LHCN-M2 (cell line): ENCODE measurements around the gene NUP107. TPM values are rescaled to one million over a fixed set of nuclear protein-coding genes. Genes with fewer than 3 reads are reported as not detected.
A peak's percentile ranks its signal among the peaks of the same experiment; 100 is the strongest.
"Not testable (repeated sequence)": the region's sequence is repeated elsewhere in the genome, so short reads cannot be mapped to it uniquely, and the experiment has no call there.

Source experiments
- DNase-seq: peaks from one replicate; pipeline ENCODE4 v3.0.0-alpha.2; 2012; ENCODE audit warnings: low read depth
- polyA plus RNA-seq: library from polyadenylated mRNA; unstranded; fragments of >200 nt; gene quantifications from one replicate; pipeline ENCODE4 v1.2.1, GENCODE V29; 2012; ENCODE audit warnings: missing spikeins
- total RNA-seq: library from RNA; depleted of rRNA; stranded (reverse); fragments of >200 nt; gene quantifications from 2 replicates; pipeline ENCODE4 v1.2.3, GENCODE V29; 2014; rRNA removed

NUP107 gene
- 77.5 and 78.0 TPM in 2 replicates for total RNA-seq
- polyA plus RNA-seq: 19.0 TPM

DNA sequence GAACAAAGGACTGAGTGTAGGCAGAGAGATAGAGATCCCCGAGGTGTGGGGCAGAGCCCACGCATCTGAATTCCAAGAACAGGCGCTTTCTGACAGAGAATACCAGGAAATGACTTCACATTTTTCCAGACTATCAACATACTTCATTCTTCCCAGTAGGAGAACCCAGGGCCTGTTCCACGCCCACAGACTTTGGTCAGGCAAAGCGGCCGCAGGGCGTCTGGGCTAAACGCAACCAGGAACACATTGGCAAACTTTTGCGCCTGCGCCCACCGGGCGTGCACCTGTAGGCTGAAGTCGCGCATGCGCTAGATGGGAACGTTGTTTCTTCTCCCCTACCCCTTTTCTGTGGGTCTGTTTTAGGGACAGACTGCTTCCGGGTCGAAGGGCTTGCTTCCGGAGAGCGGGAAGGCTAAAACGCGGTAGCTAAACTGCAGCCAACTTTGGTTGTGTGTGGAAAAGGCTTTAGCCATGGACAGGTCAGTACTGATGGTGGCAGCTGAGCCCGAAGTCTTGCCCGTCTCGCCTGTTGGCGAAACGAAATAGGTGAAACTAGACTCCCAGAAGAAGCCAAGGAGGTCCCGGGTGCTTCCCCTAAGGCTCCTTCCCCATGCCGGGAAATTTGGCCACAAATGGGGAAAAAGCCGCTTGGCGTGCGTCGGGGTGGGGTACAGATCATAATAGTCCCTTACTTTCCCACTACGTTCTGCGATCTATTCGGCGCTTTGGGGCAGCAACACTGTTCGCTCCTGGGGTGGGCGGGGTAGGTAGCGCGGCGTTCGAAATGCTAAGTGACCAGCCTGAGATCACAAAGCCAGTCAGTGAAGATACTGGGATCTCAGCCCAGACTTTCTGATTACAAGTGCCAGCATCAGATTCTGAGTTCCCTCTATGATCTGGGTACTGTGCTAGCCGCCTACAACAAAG is at the start of gene NUP107:
Gene NUP107, plus strand, starts transcription at position 384 of the 927 bp plus-strand sequence. Its CDS starts 88 bp downstream, at position 472.
- peak; percentile 97 for DNase-seq

DNA sequence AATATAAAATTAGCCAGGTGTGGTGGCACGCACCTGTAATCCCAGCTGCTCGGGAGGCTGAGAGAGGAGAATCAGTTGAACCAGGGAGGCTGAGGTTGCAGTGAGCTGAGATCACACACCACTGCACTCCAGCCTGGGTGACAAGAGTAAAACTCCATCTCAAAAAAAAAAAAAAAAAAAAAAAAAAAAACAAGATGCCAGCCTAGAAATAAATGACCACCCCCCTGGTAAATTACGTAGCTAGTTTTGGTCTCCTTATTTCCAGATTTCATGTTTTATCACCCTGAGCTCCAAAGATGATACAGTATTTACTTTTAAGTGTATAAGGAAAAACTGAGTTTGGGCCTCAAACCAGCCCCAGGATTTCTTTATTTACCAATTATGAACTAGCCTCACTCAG is 49.3 kb upstream of the NUP107 start:
- DNase-seq: not testable (repeated sequence)

DNA sequence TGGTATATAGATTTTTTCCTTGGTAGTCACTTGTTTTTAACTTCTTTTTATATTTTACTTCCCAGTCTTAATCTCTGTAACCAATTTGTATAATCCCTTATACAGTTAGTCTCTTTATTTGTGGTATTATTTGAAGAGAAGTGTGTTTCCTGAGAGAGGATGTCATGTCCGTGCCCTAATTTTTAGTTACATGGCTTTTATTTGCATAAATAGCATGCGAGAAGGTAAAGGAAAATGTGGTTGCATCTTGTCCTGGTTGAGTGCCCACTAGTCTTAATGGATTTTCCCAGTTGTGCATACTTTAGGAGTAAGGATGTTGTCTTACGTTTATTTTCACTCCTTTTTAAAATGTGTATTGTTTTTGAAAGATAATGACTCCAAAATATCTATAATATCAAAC is 48.6 kb upstream of the NUP107 start:
- no peak for DNase-seq

DNA sequence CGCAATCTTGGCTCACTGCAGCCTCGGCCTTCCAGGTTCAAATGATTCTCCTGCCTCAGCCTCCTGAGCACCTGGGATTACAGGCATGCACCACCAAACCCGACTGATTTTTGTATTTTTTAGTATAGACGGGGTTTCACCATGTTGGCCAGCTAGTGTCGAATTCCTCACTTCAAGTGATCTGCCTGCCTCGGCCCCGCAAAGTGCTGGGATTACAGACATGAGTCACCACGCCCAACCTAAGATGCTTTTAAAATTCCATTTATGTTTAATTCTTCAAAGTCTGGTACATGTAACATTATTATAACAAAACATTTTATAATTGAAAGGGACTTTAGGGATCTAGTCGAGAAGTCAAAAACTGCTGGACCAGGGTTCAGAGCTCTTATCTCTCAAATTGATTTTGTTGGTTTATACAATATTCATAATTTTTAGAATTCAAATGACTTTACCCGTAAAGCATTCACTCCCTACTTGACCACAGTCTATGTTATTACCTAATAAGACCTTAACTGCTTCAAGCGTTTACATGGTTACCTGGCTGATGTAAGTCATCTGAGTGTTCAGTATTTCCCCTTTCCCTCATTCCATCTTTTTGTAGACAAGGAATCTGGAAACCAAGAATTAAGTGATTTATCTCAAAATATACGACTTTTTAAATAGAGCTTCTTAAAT is 47.9 kb upstream of the NUP107 start:
- DNase-seq: peak; percentile 30

DNA sequence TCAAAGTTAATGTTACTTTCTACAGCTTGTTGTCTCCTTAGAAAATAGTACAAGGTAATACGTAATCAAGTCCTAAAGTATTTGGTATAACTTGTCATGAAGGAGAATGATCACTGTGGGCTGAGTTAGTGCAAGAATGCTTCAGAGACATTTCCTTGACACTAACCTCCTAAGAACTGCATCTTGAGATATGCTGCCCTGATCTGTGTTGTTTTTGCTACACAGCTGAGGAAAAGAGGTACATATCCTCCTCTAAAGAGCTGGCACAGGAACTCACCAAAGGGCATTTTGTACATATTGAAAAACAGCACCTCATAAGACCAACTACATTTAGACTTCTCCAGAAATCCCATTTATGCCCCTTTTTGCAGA is 47.4 kb upstream of the NUP107 start:
- no peak for DNase-seq

DNA sequence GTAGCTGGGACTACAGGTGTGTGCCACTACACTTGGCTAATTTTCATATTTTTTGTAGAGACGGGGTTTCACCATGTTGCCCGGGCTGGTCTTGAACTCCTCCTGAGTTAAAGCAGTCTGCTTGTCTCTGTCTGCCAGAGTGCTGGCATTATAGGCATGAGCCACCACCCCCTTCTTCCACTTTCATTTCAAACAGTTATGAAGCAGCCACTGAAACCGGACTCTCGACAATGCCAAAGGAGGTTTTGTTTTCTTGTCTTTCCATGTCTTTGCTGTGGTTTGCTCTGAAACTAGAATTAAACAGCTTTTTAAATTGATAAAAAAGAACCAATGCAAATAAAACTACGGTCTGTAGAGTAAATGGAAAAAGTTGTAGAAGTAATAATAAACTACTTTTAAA is 45.6 kb upstream of the NUP107 start:
- peak; percentile 30 for DNase-seq

DNA sequence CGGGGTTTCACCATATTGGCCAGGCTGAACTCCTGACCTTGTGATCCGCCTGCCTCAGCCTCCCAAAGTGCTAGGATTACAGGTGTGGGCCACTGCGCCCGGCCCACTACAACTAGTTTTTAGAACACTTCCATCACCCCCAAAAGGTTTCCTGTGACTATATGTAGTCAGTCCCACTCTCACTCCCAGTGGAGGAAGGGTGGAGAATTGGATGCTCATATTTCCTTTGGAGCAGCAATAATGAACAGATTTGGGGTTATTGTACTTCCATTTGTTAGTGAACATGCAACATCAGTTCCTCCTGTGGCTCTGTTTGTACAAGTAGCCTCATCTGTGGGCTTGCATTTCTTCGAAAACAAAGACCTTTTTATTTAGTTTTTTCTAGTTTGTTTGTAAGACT is 40.3 kb upstream of the NUP107 start:
- DNase-seq: no peak

DNA sequence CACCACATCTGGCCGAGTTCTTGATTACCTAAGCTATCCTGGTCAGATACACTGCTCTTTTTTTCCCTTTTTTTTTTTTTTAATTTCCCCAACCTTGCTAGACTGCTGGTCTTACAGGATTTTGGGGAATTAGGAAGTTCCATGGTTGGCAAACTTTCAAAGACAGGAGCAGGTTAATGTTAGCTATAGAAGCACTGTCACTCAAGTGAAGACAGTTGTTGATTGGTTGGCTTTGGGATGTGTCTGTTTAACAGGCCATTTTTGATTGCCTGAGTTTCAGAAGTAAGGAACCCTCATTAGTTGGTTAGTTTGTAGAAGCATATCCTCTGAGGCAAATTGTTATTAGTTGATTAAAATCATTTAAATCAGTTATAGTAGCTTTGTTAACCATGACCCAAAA is 39.3 kb upstream of the NUP107 start:
- no peak for DNase-seq

DNA sequence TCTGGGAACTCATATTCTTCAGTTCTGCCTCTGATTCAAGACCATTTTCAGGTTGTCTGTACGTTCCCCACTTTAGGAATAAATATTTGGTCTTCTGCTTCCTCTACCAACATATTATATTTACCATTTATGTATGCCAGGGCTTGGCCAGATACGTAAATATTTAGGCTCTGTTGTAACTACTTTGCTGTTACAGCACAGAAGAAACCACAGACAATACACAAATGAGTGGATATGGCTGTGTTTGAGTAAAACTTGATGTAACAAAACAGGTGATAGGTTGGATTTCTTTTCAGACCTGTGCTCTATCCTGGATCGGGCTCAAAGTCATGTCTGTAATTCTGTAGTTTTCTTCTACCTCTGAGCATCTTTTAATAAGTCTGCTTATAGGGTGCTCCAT is 38.6 kb upstream of the NUP107 start:
- no peak for DNase-seq

DNA sequence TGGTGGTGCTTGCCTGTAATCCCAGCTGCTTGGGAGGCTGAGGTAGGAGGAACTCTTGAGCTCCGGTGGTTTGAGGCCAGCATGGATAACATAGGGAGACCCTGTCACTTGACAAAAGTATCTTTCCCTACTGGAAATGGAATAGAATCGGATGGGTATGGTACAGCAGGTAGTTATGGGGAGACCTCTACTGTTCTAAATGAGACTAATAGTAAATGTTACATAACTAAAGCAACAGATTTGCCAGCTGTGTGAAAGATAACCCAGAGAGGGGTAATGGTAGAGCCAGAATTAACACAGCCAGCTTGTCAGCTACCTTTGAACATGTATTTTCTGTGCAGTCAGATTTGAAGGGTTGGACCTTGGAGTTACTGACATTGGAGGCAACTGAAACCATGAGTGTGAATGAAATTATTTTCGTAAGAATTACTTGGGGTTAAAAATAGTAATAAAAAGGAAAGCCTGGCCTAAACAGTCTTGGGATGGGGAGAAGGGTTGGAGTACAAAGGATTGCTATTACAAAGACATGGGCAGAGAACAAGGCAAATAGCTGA is 21.7 kb upstream of the NUP107 start:
- peak; percentile 5 for DNase-seq

DNA sequence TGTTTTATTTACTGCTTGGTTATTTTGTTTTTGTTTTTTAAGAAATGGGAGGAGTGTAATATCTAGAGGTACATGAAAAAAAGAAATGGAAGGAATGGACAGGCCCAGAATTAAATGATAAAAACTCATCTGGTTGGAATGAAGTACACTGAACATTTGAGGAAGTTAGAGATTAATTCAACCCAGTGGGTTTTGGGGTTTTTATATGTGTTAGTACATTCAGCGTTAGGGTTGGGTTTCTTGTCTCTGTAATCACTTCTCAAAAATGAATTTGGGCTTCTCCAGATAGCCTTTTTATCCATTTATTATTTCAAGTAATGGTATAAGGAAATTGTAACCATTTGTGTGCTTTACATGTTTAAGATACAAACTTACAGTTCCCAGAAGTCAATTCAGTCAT is 19.5 kb upstream of the NUP107 start:
- DNase-seq: no peak

DNA sequence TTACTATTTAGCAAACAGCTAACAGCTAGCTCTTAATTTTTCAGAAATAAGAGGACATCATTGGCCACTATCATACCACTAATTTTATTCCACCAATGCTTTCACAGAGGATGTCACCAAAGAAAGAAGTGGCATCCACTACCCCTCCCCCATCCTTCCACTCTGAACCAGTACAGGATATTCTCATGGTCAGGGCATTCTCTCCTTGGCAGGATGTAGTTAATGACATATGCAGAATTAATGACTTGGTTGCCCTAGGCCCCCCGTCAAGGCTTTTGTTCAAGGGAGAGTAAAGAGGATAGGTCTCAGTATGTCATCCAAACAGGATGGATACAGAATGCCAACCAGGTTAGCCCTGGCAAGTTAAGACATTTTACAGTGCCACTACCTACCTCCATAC is 18.9 kb upstream of the NUP107 start:
- no peak for DNase-seq

DNA sequence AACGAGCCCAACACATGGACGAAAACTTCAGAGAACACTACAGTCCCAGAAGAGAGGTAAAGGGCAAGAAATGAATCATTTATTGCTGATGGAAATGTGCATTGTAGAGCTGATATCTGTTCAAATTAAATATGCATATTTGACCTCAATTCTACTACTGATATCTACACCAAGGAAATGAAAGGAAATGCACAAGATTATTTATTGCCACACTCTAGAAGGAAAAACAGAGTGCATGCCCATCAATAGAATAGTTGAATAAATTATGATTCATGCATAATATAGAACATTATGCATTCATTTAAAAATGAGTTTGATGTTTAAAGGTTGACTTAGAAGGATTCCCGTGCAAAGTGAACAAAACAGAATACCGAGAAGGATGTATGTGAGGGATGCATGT is 15.6 kb upstream of the NUP107 start:
- no peak for DNase-seq

DNA sequence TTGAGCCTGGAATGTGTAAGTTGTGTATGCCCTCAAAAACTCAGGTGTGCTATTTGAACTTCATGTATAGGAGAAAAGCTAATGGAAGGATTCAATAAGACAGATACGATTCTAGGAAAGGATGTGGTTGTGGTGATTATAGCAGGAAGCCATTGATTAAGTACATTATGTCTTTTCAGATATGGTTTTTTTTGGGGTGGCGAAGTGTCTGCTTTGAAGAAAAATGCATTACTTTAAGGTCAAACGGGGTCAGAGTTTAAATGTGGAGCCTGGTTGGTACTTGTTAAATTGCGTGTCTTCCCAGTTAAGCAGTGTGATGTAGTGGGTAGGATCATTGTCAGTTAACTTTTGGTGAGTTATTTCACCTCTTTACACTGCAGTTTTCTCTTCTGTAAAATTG is 13.0 kb upstream of the NUP107 start:
- DNase-seq: no peak

DNA sequence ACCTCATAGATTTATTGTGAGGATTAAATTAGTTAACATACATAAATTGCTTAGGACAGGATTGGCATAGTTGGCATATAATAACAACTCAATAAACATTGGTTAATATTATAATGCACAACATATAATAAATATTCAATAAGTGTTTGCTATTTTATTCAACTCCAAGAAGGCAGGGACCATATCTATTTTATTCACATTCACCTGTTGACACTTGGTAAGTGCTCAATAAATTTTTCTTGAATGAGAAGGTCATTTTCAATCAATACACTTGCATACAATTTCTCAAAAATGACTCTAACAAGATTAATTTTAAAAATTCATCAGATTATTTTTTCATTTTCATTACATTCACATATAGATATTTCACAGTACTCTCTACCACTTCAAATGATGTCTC is 12.4 kb upstream of the NUP107 start:
- no peak for DNase-seq

DNA sequence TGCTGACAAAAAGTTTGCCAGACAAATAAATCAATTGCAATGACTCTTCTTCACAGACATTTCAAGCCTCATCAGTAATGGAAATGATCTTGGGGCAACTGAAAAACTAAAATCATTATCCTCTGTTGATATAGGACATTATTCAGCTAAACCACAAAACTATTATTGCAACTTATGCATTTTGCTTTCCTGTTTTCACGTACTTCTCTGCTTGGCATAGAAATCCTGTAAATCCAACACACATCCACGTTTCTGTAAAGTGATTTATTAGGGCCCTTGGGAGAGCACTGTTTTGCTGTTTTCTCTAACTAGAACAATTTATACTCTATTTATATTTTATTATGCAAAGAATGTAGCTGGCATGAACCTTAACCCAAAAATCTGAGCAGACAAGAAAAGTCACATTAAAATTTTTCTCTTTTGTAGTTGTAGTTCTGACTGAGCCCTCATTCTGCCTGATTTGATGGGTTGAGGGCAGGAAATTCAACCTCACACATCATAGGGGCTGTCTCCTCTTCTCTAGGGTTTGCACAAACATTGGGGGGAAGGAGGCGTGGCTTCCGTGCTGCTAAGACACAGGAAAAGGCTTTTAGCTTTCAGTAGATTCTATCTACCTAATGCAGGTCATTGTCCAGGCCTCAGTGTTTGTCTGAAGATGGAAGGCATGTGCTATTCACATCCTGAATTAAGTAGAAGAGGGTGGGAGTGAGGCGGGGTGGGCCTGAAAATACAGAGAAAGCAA is 11.5 kb upstream of the NUP107 start:
- no peak for DNase-seq

DNA sequence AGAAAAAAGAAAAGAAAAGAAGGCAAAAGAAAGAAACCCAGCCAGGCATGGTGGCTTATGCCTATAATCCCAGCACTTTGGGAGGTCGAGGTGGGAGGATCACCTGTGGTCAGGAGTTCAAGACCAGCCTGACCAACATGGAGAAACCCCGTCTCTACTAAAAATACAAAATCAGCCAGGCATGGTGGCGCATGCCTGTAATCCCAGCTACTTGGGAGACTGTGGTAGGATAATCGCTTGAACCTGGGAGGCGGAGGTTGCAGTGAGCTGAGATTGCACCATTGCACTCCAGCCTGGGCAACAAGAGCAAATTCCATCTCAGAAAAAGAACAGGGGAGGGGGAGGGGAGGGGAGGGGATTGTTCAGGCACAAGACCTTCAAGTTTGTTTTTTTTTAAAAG is 9.9 kb upstream of the NUP107 start:
- DNase-seq: not testable (repeated sequence)

DNA sequence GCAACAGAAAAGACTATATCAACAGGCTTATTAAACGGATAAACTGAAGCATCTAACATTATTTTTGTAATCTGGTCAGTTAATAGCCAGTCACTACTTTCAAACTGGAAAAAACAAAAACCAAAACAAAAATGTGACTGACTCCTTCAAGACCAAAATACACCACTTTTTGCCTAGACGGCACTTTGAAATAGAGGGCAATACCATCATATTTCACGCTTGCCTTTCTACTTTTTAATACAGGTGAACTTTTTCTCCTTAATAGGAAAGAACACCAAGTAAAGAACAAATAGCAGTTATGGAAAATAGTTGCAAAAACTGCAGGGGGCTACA is 550 bp upstream of the NUP107 start:
- no peak for DNase-seq

DNA sequence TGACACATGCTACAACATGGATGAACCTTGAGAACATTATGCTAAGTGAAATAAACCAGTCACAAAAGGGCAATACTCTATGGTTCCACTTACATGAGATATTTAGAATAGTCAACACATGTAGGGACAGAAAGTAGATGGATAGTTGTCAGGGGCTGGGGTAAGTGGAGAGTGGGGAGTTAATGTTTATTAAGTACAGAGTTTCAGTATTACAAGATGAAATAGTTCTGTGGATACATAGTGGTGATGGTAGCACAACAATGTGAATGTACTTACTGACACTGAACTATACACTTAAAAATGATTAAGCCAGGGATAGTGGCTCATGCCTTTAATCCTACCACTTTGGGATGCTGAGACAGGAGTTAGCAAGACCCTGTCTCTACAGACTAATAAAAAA is 8.7 kb downstream of the NUP107 start:
- DNase-seq: no peak

DNA sequence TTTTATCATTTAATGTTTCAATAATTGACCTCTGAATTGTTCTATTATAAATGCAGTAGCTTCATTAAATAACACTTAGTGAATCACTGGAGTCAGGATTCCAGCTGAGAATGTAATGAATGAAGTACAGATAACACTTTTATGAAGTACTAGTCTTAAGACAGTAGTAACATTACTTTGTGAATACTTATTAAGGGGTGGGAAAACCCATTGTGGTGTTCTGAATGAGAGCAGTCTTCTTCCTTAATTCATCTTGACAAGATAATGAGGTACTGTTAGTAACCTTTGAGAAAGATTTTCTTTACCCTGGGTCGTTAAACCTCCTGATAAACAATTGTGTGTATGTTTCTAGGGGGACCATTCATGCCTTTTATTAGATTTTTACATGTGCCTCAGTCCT is 12.7 kb downstream of the NUP107 start:
- no peak for DNase-seq

DNA sequence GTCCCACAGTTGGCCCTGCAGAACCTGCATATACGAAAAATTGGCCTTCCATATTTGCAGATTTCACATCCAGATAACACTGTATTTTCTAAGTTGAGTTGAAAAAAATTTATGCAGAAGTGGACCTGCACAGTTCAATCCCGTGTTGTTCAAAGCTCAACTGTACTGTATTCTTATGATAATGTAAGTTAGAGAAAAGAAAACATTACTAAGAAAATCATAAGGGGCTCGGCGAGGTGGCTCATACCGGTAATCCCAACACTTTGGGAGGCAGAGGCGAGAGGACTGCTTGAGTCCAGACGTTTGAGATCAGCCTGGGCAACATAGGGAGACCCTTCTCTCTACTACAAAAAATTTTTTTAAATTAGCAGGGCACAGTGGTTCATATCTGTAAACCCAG is 41.0 kb downstream of the NUP107 start:
- no peak for DNase-seq

DNA sequence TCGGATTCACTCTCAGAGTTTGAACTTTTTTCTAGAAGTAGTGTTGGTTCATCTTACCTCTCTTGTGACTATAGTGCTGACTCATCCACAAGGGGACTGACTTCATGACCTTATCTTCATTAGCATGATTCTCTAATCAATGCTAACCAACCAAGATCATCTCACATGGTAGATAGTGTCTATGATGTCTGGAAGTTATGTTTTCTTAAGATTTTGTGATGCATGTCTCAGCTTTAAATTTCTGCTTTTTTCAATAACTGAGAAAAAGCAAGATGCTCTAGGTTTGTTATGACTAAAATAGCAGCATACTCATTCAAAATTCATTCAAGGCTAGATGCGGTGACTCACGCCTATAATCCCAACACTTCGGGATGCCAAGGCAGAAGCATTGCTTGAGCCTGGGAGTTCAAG is 46.9 kb downstream of the NUP107 start:
- DNase-seq: peak; percentile 83
